SK-N-MC (cell line): Measurements from ENCODE around the gene CLEC6A.

ENCODE experiments used
- EZH2 ChIP-seq: fragments of 200-600 bp; sonication (generic); IDR thresholded peaks from one replicate; pipeline ENCODE4 v1.6.1; 2017; ENCODE audit warnings: antibody characterized with exemption
- POLR2AphosphoS5 ChIP-seq: IDR thresholded peaks from 2 replicates; pipeline ENCODE4 v1.6.1; 2012; ENCODE audit warnings: mild to moderate bottlenecking, low read depth, low read length, borderline replicate concordance

DNA sequence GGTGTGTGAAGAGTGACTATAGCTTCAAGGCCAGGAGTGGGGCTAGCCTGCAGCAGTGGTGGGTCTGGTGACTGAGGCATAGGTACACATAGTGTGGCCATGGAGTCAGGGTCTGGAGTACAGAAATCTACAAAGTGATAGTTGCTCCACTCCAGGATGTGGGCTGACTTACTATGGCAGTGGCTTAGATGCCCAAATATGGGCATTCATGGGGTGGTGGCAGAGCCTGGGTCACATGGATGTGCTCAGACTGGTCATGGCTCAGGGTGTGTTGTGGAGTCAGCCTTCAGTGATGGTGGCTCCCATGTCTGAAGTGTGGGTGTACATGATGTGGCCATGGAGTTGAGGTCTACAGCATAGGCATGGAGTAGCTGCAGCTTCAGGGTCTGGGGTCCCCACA, 27.3 kb downstream of the CLEC6A start:
- no peak for TF ChIP-seq POLR2AphosphoS5
- no peak for TF ChIP-seq EZH2
